GM10847 (cell line): Measurements from ENCODE around the gene HPCAL4.
A peak's percentile ranks its signal among the peaks of the same experiment; 100 is the strongest.

Source experiments
- POLR2A ChIP-seq: IDR thresholded peaks from 2 replicates; pipeline ENCODE4 v1.6.1; 2011; ENCODE audit not compliant: insufficient read length; ENCODE audit errors: extremely low read depth

Gene HPCAL4

DNA sequence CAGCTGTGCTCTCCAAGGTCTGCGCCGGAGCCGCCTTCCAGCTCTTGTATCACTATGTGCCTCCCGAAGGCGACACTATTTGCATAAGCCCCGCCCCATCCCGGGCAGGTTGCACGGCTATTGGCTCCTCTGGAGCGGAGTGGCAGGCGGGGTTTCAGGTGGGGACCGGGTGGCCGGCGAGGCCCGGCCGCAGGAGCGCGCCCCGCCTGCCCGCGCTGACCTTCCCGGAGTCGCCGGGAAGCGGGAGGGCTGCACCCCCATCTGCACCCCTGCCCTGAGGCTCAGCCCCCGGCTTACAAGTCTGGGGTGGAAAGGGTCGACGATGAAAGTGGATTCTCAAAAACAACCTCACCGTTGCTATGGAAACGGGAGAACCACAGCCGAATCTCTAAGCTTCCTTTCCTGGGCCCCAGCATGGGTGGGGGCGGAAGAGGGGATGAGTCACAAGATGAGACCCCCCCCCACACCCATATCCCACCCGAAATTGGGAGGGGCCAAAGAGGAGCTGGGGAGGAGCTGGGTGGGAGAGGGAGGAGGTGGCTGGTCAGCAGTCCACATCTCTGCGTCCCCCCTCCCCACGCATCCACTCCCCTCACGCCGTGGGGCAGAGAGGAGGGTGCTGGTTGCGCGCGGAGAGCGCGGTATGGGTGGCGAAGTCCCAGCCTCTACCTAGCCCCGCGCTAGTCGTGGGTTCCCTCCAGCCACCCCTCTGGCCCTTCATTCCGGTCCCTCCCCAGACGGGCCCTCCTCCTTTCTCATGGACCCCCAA lies at the start of gene HPCAL4:
HPCAL4 (minus strand) TSS at position 51 of the 769 bp plus-strand sequence. CDS start 6,830 bp downstream, outside the sequence.
- no peak for TF ChIP-seq POLR2A

DNA sequence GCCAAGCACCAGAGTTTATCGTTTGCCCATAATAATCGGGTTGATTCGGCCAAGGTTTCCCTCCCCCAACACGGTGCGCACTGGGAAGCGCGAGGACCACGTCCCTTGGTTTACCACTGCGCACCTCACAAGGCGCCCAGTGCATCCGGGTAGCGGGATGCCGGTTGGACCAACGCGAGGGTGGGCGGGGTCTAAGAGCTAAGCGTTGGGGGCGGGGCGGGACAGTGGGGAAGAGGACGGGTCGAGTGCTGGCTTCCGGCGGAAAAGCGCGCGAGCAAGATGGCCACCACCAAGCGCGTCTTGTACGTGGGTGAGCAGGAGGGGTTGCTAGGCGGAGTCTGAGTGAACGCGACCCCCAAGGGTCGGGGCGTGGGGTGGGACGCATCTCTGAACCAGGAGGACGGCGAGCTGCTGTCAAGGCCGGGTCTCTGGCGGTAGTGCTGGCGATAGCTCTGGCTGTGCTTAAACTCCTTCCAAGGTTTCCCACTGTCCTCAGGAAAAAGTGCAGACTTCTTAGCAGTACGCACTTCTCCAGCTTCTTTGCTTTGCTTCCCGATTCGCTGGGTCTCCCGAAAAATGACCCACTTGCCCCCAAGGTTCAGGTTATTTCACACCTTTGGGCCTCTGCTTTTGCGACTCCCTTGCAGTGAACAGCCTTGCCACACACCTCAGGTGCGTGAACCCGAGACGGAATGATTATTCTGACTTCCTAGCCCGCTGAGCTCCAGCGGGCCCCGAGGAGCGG lies 47.6 kb upstream of the HPCAL4 start, which contains the start of gene PPIE:
PPIE (plus strand) TSS at position 261 of the 745 bp plus-strand sequence; CDS start at position 280, 19 bp downstream.
- TF ChIP-seq POLR2A = peak; percentile 81

DNA sequence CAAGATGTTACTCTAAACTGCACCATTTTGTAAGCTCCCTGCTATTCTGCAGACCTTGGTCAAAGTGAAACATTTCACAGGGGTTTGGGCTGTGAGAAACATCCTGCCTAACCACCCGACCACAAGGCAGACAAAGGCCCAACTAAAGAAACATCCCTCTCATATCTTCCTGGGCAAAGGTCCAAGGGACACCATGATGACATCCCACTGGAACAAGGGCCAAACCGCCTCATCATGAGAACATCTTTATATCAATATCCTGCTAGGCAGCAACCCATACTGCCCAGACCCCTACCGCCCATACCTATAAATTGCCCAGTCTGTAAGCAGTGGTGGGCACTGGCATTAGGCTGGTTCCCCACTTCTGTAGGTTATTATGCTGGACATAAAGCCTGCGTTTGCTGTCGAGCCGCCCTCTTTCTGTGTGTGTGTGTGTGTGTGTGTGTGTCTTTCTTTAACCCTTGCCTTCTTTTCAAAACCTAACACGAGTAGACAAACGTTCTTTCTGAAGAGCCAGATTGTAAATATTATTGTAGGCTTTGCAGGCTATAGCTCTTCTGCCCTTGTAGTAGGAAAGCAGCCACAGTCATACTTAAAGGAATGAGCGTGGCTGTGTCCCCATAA lies 46.4 kb upstream of the HPCAL4 start:
- no peak for TF ChIP-seq POLR2A

DNA sequence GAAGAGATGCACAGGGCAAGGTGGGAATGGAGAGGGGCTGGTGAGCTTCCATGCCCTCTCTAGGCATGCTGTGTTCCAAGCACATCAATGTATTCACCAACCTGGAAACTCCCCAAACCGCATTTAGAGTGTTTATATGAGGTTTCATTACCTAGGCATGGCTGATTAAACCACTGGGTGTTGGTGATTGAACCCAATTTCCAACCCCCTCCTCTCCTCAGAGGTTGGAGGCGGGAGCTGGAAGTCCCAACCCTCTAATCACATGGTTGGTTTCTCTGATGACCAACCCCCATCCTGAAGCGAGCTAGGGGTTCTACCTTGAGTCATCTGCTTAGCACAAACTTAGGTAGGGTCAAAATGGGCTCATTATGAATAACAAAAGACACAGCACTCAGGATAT lies 44.5 kb upstream of the HPCAL4 start:
- TF ChIP-seq POLR2A = no peak

DNA sequence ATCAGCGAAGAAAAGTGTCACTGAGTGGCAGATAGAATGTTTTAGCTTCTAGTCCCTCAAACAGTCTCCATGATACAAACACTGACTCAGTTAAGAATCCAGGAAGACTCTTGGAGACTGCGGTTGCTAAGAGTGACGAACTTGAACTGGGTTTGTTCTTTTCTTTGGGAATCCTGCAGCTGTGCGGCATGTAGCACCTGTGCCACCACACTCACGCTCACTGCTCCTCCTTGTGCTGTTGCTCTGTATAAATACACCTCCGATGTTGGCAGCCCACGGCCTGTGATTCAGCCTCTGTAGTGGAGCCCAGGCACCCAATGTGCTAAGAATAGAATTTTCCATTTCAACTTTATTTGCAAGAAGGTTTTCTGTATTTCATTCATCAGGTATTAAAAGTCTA lies 41.9 kb upstream of the HPCAL4 start:
- no peak for TF ChIP-seq POLR2A

DNA sequence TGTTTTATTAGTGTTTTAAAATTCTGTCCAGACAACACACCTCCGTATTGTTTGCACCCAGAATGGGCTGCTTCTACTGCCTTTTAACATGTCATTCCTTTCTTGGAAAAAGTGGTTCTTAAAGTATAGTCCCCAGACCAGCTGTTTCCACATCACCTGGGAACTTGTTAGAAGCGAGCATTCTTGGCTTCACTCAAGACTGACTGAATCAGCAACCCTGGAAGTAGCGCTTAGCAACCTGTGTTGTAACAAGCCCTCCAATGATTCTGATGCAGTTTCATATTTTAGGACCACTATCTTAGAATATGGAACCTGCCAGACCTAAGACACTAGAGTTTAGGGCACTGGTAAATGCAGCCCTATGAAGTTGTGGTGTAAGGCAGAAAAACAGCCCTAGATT lies 41.5 kb upstream of the HPCAL4 start:
- TF ChIP-seq POLR2A = no peak

DNA sequence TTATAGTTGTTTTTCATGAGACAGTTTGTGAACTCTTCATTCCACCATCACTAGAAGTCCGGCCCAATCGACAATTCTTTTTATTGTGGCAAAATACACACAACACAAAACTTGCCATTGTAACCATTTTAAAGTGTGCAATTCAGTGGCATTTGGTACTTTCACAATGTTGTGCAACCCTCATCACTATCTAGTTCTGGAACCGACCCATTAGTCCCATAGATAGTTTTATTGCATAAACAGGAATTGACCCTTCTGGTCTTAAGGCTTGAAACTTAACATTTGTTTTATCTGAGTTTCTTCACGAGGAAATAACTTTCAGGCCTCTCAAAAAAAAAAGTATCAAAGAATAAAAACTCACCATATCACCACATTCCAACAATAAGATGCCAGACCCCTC lies 38.6 kb upstream of the HPCAL4 start:
- no peak for TF ChIP-seq POLR2A

DNA sequence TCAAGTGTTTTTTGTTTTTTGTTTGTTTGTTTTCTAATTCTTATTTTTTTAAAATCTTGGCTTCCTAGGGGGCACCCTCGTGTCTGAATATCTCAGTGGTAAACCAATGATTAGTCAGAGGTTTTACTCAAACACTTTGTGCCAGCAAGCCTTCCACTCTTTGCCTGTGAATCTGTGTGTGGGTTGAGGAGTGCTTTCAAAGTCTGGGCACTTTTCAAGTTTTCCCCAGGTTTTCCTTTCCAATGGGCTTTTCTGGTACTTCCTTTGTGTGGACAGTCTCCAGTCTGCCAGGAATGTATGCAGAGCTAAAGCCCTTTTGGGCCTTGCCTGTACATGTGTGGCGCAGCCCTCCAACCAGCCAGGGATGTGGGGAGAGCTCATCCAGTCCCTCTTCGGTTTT lies 37.8 kb upstream of the HPCAL4 start:
- TF ChIP-seq POLR2A = no peak

DNA sequence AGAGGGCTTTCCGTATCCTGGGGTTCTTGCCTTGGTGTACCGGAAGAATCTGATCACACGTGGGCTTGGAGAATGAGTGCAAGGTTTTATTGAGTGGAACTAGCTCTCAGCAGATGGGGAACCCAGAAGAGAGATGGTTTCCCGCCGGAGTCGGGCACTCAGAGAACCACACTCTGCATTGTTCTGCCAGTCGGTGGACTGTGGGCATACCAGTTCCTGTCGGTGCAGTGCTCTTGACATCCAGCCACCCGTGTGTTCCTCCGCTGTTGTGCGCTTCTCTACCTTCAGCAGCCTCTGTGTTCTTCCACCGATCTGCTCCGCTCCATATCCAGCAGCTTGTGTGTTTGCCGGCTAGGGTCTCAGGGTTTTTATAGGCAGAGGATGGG lies 36.7 kb upstream of the HPCAL4 start:
- TF ChIP-seq POLR2A = no peak

DNA sequence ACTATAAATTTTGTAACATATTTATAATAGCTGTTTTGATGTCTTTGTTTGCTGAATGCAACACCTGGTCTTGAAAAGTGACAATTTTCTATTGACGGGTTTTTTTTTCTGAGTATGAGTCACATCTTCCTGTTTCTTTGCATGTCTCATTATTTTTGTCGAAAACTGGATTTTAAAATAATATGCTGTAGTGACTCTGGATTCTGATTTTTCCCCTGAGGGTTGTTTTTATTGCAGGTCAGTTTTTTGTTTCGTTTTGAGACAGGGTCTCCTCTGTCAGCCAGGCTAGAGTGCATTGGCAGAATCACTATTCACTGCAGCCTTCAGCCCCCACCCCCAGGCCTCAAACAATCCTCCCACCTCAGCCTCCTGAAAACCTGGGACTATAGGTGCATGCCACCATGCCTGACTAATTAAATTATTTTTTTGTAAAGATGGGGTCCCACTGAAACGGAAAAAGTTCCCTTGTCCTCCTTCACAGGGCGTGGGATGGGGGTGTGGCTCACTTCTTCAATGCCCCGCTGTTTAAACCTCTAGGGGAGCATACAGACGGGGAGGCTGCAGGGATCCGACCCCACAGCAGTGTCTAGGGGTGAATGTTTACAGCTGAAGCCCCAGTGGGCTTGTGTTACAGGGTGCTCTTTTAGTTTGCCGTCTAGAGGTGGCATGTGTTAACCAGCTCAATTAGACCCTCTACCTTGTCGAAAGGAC lies 36.1 kb upstream of the HPCAL4 start:
- TF ChIP-seq POLR2A = no peak

DNA sequence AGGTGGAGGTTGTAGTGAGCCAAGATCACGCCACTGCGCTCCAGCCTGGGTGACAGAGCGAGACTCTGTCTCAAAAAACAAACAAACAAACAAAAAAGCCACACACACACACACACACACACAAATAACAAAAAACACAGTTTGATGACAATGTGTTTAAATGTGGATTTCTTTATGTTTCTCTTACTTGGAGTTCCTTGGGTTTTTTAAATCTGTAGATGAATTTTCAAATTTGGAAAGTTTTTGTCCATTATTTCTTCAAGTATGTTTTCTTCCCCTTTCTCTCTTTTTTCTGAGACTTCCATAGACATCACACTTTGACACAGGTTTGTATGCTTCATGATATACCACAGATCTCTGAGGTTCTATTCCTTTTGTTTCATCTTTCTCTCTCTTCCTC lies 35.4 kb upstream of the HPCAL4 start:
- TF ChIP-seq POLR2A = no peak

DNA sequence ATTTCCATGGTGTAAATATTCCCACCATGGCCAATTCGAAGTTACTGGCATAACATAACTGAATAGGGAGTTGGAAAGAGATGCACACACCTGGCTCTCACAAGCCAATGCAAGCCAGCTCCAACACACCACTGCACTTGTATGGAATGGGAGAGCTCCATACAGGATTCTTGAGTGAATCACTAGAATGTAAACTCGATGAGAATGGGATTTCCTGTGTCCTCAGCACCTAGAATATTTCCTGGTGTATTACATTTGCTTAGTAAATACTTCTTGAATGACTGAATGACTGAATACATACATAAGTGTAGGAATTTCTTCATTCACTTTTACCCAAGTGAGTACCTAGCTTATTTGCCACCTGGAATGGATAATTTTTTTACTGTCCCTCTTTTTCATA lies 31.3 kb upstream of the HPCAL4 start:
- TF ChIP-seq POLR2A = no peak

DNA sequence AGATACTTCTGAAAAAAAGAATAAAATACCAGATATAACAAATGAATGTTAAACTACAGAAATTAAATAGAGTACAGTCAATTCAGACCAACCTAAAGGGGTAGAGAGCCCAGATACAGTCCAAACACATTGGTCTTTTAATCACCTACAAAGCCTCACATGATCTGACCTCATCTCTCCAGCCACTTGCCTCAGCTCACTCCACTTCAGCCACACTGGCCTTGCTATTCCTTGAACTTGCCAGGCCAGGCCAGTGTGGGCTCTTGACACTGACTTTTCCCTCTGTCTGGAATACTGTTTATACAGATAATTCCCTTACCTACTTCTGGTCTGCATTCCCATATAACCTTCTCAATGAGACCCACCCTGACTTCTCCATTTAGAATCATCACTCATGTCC lies 30.4 kb upstream of the HPCAL4 start:
- no peak for TF ChIP-seq POLR2A

DNA sequence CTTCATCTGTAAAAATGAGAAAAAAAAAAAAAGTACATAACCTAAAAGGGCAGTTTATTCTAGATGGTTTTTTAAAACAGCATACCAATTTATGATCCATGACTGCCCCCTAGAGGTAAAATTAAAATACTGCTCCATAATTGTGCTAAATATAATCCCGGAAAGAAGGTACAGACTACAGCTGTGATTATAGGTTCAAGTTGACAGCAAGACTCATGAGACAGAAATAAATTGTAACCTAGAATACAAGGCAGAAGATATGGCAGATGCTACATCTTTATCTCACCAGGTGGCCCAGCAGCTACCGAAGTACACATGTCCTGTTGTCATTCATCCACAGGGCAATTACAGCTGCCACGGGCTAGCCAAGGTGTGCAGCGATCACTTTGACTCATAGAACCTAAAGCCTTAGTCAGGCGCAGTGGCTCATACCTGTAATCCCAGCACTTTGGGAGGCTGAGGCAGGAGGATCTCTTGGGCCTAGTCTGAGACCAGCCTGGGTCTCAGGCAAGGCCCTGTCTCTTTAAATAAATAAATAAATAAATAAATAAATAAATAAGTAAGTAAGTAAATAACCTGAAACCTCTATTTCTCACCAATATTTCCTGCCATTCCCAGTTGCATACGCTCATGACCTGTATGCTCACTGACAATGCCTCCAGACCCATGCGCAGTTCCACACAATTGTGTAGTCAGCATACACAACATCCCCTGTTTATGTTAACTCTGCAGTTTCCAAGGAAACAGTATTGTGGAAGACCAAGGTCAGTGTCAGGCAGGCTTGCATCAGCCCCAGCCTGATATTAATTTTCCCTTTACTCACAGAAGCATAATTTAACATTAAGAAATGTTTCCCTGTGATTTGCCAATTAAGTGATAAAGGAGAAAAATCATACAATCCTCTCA lies 29.1 kb upstream of the HPCAL4 start:
- TF ChIP-seq POLR2A = no peak
